ENCODE data around the gene TMEM8B.

The TMEM8B gene

GRCh38 chr9:35812025-35812602 lies 16.9 kb upstream of the TMEM8B start, which contains the start of gene SPAG8:
Gene SPAG8, minus strand, starts transcription at chr9:35812262. Its CDS starts 115 bp downstream, at chr9:35812147.
- DNase-seq, result peak; percentile 90

- no peak for DNase-seq
Observed at GRCh38 chr9:35813434-35814105, 15.5 kb upstream of the TMEM8B start.

DNA sequence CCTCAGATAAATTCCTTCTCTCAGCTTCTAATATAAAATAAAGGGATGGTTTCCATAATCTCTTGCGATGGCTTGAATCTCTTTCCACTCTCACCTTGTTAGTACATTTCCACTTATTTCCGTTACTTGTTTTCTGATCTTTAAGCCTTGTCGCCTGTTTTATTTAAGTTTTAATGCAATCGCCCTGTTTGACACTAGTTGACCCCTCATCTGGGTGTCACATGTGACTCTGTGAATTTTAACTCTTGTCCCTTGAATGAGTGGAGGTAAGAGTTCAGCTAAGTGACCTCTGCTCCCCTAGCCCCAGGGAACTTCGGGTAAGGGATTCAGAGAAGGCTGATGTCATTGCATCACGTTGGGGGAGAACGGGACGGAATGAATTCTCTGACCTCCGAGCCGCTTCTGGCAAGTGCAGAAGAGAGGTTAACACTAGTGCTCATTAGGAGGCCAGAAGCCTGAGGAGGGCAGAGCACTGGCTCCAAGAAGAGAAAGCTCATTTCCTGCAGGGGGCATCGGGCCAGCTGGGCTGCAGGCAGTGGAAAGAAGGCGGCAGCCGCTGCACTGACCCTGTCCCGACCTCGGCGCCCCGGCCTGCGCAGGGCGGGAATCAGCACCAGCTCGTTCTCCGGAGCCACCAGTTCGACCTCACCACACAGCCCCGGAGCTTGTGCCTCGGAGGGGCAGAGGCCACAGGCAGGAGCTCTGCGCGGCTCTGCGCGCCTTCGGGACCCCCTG lies 14.8 kb upstream of the TMEM8B start:
- DNase-seq, result no peak

DNA sequence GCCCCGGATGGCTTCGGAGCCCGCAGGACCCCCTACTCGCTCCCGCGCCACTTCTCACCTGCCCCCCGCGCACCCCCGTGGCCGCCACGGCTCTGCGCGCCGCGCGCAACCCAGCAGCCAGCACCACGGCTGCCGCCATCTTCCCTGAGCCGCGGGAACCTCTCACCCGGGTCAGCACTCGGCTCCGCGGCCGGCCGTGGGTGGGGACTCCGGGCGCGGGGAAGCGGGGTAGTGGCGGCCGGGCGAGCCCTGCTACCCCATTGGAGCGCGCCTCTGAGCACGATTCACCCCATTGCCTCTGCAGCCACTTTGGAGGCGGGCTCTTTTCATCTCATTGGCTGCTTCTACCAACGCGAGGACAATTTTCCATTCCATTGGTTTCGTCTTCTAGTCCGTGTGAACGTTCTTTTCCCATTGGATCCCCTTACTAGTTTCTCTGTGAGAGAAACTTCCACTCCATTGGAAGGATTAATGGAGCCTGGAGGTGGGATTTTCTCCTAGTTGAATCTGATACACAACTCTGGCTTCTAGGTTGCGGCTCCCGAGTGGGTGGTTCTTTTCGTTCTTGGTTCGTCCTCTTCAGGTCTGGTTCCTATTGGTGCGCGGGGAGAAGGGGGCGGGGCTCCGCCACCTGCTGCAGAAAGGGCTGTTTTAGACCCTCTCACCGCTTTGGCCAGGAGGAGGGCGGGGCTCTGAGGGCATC lies 14.0 kb upstream of the TMEM8B start, which contains the start of gene HINT2:
TSS of gene HINT2 (minus strand) at position 202 of the 703 bp plus-strand sequence. CDS start at position 139, 63 bp downstream.
- DNase-seq, result peak; percentile 93

GRCh38 chr9:35816708-35817107 lies 12.3 kb upstream of the TMEM8B start:
- DNase-seq, result no peak

- no peak for DNase-seq
Observed at GRCh38 chr9:35818341-35818740, 10.7 kb upstream of the TMEM8B start.

- no peak for DNase-seq
Observed at GRCh38 chr9:35820076-35820475, 9.0 kb upstream of the TMEM8B start.

DNA sequence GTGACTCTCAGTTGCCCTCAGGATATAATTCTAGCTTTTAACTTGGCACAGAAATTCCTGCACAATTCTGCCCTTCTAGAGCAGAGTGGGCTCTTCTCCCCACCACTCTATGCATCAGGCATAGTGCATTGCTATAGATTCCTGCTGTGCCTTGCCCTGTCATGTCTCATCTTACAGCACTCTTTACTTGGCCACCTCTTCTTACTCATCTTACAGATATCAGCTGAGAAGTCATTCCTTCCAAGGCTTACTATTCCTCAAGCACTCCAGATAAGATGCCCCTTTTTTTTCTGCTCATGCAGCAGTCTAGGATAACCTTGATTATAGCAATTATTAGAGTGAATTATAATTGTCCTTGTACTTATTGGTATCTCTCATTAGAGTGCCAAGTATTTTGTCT lies 6.1 kb upstream of the TMEM8B start:
- DNase-seq, result no peak

DNA sequence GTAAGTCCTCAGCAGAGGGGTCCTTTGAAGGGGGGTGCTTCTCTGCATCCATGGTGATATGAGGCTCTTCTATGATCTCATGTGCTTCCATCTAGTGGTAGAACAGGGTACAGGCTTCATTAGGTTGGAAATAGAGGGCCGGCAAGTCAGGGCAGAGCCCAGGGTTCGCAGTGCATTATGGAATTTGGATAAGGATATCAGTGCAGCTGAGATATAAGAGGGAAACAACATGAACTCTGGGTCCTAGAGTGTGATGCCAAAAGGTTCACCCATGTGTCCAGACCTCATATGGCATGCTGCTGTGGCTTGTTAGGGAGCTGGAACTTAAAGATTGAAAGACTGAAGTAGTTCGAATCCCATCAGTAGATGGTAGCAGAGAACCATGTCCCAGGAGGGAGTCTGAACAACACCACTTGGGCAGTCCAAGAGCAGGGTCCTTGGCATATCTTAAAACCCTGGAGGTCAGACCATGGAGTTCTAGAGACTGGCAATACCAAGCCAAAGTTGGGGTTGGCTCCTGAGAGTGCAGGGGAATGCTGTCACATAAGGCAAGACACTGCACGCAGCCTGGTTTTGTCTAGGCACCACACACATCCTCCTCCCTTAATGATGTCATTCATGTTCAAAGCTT lies 2.8 kb upstream of the TMEM8B start:
- DNase-seq, result no peak

GRCh38 chr9:35827486-35827885 lies 1.5 kb upstream of the TMEM8B start:
- no peak for DNase-seq

- DNase-seq, result no peak
Observed at GRCh38 chr9:35828716-35829083, 328 bp upstream of the TMEM8B start, which contains the start of gene FAM221B. Gene FAM221B, minus strand, starts transcription at chr9:35828732. Its CDS starts 2,571 bp downstream, at chr9:35826161.

DNA sequence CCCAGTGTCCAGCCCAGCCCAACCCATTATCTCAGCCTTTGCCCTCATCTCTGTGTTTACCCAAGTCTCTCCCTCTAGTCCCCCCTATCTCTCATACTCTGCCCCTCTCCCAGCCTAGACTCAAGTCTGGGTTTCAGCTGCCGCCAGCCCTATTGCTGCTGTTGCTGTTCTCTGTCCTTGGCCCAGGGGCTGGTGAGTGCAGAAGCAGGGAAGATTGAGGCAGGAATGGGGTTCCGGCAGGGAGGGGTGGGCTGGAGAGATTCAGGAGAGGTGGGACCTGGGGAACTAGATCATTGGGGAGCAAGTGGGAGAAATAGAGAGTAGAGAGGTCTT lies 702 bp downstream of the TMEM8B start:
- no peak for DNase-seq

- DNase-seq, result no peak
Observed at GRCh38 chr9:35831040-35831439, 2.0 kb downstream of the TMEM8B start.

DNA sequence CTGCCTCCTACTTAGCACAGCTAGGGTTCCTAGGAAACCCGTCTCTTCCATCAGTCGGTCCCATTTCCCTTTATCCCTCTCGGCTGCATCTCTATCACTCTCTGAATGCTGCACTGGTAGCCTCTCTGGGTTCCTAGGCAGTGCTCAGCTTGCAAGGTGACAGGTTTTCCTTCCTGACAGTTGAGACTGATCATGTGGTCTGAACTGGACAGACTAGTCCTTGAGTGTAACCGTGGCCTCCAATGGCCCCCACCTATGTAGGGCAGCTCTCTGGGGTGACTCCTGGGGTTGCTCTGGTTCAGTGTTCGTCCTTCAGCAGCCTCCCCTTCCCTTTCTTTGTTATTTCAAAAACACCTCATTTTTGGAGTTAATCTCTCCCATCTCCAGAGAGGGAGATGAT lies 3.8 kb downstream of the TMEM8B start:
- no peak for DNase-seq

- no peak for DNase-seq
Observed at GRCh38 chr9:35834260-35835215, 5.5 kb downstream of the TMEM8B start.

GRCh38 chr9:35835216-35835632 lies 6.2 kb downstream of the TMEM8B start:
- no peak for DNase-seq

DNA sequence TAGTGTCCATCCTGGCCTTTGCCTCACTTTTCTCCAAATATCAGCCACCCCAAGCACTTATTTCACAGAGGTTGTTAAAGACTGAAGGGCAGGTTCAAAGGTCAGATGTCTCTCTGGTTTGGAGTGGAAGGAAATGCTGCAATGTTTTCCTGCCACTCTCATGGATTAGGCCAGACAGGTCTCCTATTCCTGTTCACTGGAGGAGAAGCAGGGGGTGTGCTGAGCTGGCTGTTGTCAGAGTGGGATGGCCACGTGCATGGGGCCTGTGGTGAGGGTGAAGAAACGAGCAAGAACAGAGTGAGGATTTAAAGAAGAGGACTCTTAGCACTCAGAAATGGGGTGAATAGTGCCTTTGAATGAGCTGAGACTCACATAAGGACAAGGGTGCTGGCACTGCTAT lies 6.7 kb downstream of the TMEM8B start:
- DNase-seq, result no peak

DNA sequence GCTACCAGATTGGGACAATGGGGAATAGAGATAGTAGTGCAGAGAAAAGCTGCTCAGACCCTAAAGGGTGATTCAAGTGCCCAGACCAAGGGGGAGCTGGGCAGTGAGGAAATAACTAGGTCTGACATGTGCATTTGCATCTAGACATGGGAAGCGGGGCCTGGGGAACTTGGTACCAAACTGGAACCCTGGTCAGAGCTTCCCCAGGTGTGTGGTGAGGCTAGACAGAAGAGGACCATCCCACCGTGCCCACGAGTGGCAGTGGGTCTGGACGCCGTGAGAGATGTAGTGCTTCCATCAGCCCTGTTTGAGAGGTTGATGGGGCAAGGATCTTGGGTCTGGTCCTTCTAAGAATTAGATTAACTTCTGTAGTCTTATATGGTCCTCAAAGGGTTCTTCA lies 7.6 kb downstream of the TMEM8B start:
- DNase-seq, result no peak

GRCh38 chr9:35839926-35840325 lies 10.9 kb downstream of the TMEM8B start:
- DNase-seq, result no peak

DNA sequence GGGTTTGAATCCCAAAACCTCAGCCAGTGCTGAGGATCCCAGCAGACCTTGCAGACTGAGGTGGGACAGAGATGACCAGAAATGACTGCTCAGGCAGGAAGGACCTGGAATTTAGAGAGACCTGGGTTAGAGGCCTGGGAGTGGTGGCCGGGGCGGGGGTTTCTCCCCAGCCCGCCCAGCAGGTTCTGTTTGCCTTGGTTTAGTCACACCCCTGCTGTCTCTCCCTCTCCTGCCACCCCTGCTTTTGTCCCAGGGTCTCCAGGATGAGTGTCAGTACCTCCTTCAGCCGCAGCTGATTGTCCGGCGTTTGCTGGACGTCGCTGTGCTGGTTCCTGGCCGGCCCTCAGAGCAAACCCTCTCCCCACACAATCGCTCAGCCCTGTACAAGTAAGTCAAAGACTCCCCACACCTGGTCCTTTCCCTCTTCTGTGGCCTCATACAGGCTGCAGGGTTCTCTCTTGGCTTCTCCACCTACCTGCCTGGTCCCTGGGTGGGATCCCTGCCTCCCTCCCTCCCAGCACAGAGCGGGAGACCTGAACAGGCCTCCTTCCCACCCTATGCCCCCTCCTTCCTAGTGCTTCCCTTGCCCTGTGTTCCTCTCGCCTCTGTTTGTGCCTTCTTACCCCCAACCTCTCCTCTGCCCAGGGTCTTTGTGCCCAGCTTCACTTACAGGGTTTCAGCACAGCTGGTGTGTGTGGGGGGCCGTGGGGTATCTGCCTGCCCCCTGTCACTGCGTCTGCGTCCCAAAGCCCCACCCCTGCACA lies 12.0 kb downstream of the TMEM8B start:
- no peak for DNase-seq

DNA sequence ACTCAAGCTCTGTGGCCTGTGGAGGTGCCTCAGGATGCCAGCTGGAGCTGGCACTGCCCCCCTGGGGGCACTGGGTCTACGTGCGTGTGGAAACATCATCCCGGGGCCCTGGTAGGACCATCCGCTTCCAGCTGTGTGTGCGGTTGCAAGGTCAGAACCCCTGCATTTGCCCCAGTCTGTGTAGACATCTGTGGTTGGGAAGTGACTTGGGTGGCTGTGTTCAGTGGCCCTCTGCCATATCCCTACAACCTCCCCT lies 12.5 kb downstream of the TMEM8B start:
- no peak for DNase-seq
